Smooth muscle cell of trachea (primary cell): ENCODE data around the gene ART1. TPM values are rescaled to one million over a fixed set of nuclear protein-coding genes. Genes with fewer than 3 reads are reported as not detected.

Experiments
- total RNA-seq: library from RNA; depleted of rRNA; stranded (reverse); fragments of >200 nt; gene quantifications from 2 replicates; pipeline ENCODE4 v1.2.1, GENCODE V29; 2014

The ART1 gene
- not detected in 2 replicates for total RNA-seq

GRCh38 chr11:3644817-3645235 lies at the start of gene ART1:
ART1 (plus strand) TSS chr11:3645128; CDS start chr11:3659214, 14,086 bp downstream.

GRCh38 chr11:3641701-3642070 lies 3.2 kb upstream of the ART1 start, which contains the start of gene ART5:
ART5 (minus strand) TSS chr11:3641992; CDS start chr11:3641862, 130 bp downstream.

GRCh38 chr11:3671334-3672254 lies 26.7 kb downstream of the ART1 start, which contains the start of gene CHRNA10:
CHRNA10 (minus strand) TSS chr11:3671384; CDS start chr11:3671312, 72 bp downstream.

Other genes starting within 250 kb of the ART1 start
- not detected in 2 replicates for gene ART5, start 3.1 kb upstream of the ART1 start, total RNA-seq
- gene CHRNA10, start 26.3 kb downstream of the ART1 start, total RNA-seq = 0.29 and 0.50 TPM in 2 replicates
- 100 and 161 TPM in 2 replicates for gene NUP98, start 152.4 kb downstream of the ART1 start, total RNA-seq
- 13.4 and 25.8 TPM in 2 replicates for gene PGAP2, start 163.4 kb downstream of the ART1 start, total RNA-seq
- gene RHOG, start 195.8 kb downstream of the ART1 start, total RNA-seq = 17.5 and 21.7 TPM in 2 replicates
- gene STIM1, start 210.5 kb downstream of the ART1 start, total RNA-seq = 31.0 and 44.7 TPM in 2 replicates